Pancreas (tissue), 10 donors: ENCODE results near the gene DISP1. TPM values are rescaled to one million over a fixed set of nuclear protein-coding genes. Genes with fewer than 3 reads are reported as not detected.

Source experiments
- ATAC-seq, 4 donors: fragments of 200-7000 bp; cut with Tn5 transposase; one replicate each; pipeline versions ENCODE4 v1.8.0 to v1.9.1; 2020; ENCODE audit warnings: mild to moderate bottlenecking in 4 of 4, moderate library complexity in 4 of 4
- DNase-seq, 6 donors: peaks; one replicate each; pipeline ENCODE4 v3.0.0-alpha.2; 2020
- FAIRE-seq: peaks from 2 replicates; lab custom pipeline; 2012; peaks lifted over from hg19 to GRCh38; lab: Jason Lieb, UNC
- H3K27ac ChIP-seq, 4 donors: fragments of 200-600 bp; sonication (generic); 1 replicate in 3 of 4; 2 replicates in 1 of 4; pipeline versions ENCODE4 v1.5.0 to v1.8.0; 2020
- H3K27me3 ChIP-seq, 4 donors: fragments of 200-600 bp; one replicate each; pipeline ENCODE4 v1.8.0; 2021
- H3K36me3 ChIP-seq, 3 donors: fragments of 200-600 bp; sonication (generic) in 1 of 3; one replicate each; pipeline versions ENCODE4 v1.5.0 to v1.8.0; 2020 to 2021
- H3K4me1 ChIP-seq, 3 donors: fragments of 200-600 bp; one replicate each; pipeline ENCODE4 v1.8.0; 2021
- H3K4me3 ChIP-seq, 4 donors: fragments of 200-600 bp; sonication (generic) in 2 of 4; one replicate each; pipeline versions ENCODE4 v1.5.0 to v1.8.0; 2020 to 2021
- H3K9me3 ChIP-seq, 4 donors: fragments of 200-600 bp; one replicate each; pipeline ENCODE4 v1.8.0; 2021
- CTCF ChIP-seq, 4 donors: fragments of 200-600 bp; sonication (generic) in 3 of 4; IDR thresholded peaks; one replicate each; pipeline versions ENCODE4 v1.5.0 to v1.8.0; 2021; ENCODE audit warnings: antibody characterized with exemption in 4 of 4
- WGBS, 2 donors: extraction: QIAGEN DNeasy Blood & Tissue Kit; methylation state at CpG; one replicate each; pipeline ENCODE4 v1.1.7; 2013; 5-methylcytosine and 5-hydroxymethylcytosine counted together
- intact Hi-C, 3 donors: fragments of 100-400 bp; cut with DNase I; formaldehyde crosslinking; loops; one replicate each; pipeline versions ENCODE4 v1.11.1 to v1.14.2; 2022
- polyA plus RNA-seq, 2 donors: library from polyadenylated mRNA; stranded (reverse); fragments of 200-250 nt; gene quantifications; one replicate each; pipeline ENCODE4 v1.2.3, GENCODE V29; 2013
- total RNA-seq, 6 donors: library from RNA; stranded (reverse); fragmentation: NEBNext Ultra II Directional in 4 of 6; extraction: Animal tissue kit (Norgen Biotek cat#: 25700) in 4 of 6; gene quantifications; one replicate each; pipeline versions ENCODE4 v1.2.1 to v1.2.4, GENCODE V29; 2021 to 2023
- donor health status: healthy with polysubstance abuse.
- donor health status: DM: no; HTN: no; CAD: no; lungs with moderate emphysema.
- donor health status: DM: no; HTN: no; CAD: no.
- donor health status: control.
- donor health status: control.
- donor health status: Bipolar disorder and iron deficiency.
- donor health status: DM: yes; HTN: yes; CAD: no.
- donor health status: DM: no; HTN: no; CAD: no.
- donor health status: DM: no; HTN: no; CAD: no.
- donor health status: DM: yes; HTN: yes; CAD: no.

DISP1 gene
- total RNA-seq: 1 to 10 TPM; 1.9 to 6.2 (median 3.3) TPM
- polyA plus RNA-seq: 1 to 10 TPM; 2.0 to 3.3 TPM

- ATAC-seq (peak; percentile 96 to 99 (median 98)), FAIRE-seq (no peak), DNase-seq (peak; percentile 80 to 94 (median 89))
- Histone ChIP-seq H3K9me3 (no peaks in the 10 kb centered on the region), H3K4me3 (peak within 1 kb of the TSS; percentile 63 to 72 (median 67)), H3K4me1 (peaks cover 0 to 13% (median 0%) of the 10 kb centered on the region in 3 donors), H3K36me3 (no peaks in the 10 kb centered on the region), H3K27me3 (no peaks in the 10 kb centered on the region), H3K27ac (peak within 1 kb of the TSS; percentile 53 to 95 (median 76))
- no peak for TF ChIP-seq CTCF (IDR thresholded peaks at IDR 0.05)
- 2 to 3% methylated on average over 62 to 67 of the region's 67 CpGs for WGBS, 2 donors
- intact Hi-C loops: no loop called here
Measured at GRCh38 chr1:222814536-222815439, at the start of gene DISP1. Gene DISP1 (plus strand): TSS chr1:222815039. CDS start chr1:222942824, 127,785 bp downstream.

- no peak for FAIRE-seq
- Histone ChIP-seq H3K9me3 (no peaks in the 10 kb centered on the region), H3K27me3 (no peaks in the 10 kb centered on the region), H3K4me1 (no peaks in the 10 kb centered on the region), H3K4me3 (no peak overlapping the region), H3K27ac (no peak overlapping the region), H3K36me3 (no peaks in the 10 kb centered on the region)
- 81 to 85% methylated on average over 5 of the region's 5 CpGs for WGBS, 2 donors
- DNase-seq: no peak
- intact Hi-C loops: no loop called here
- ATAC-seq: no peak
- no peak for TF ChIP-seq CTCF (IDR thresholded peaks at IDR 0.05)
Measured at GRCh38 chr1:222767152-222767571, 47.7 kb upstream of the DISP1 start.

GRCh38 chr1:222768592-222768991 lies 46.2 kb upstream of the DISP1 start:
- Histone ChIP-seq H3K9me3 (no peaks in the 10 kb centered on the region), H3K4me1 (no peaks in the 10 kb centered on the region), H3K27me3 (no peaks in the 10 kb centered on the region), H3K27ac (no peak overlapping the region), H3K4me3 (no peak overlapping the region), H3K36me3 (no peaks in the 10 kb centered on the region)
- no peak for DNase-seq
- ATAC-seq: no peak
- intact Hi-C loops: no loop called here
- FAIRE-seq: no peak
- no peak for TF ChIP-seq CTCF (IDR thresholded peaks at IDR 0.05)

- no peaks in the 10 kb centered on the region for H3K9me3 ChIP-seq
- no peaks in the 10 kb centered on the region for H3K4me1 ChIP-seq
- WGBS, 2 donors: 60 to 75% methylated on average over 1 of the region's 1 CpG
- no peaks in the 10 kb centered on the region for H3K27me3 ChIP-seq
- FAIRE-seq (no peak), DNase-seq (no peak), ATAC-seq (no peak)
- no peak overlapping the region for H3K27ac ChIP-seq
- intact Hi-C loops: no loop called here
- no peak overlapping the region for H3K4me3 ChIP-seq
- TF ChIP-seq CTCF (IDR thresholded peaks at IDR 0.05): no peak
- H3K36me3 ChIP-seq: no peaks in the 10 kb centered on the region
Measured at GRCh38 chr1:222769181-222769580, 45.7 kb upstream of the DISP1 start.
